H9 (cell line): ENCODE measurements around the gene MALT1. TPM values are rescaled to one million over a fixed set of nuclear protein-coding genes. Genes with fewer than 3 reads are reported as not detected.

Experiments used
- DNase-seq: peaks from one replicate; pipeline ENCODE4 v3.0.0-alpha.2; 2017
- H2AFZ ChIP-seq: one replicate; pipeline ENCODE4 v1.6.1; 2013; ENCODE audit warnings: mild to moderate bottlenecking, low read length, control low read depth, moderate library complexity
- H2AK5ac ChIP-seq: 2 replicates; pipeline ENCODE4 v1.6.1; 2013; ENCODE audit warnings: low read length, control low read depth, mixed read lengths; ENCODE audit not compliant: insufficient read length
- H2BK120ac ChIP-seq: one replicate; pipeline ENCODE4 v1.6.1; 2013; ENCODE audit warnings: low read depth, mild to moderate bottlenecking, low read length, control low read depth, inconsistent platforms; ENCODE audit not compliant: poor library complexity, severe bottlenecking
- H2BK12ac ChIP-seq: 2 replicates; pipeline ENCODE4 v1.6.1; 2013; ENCODE audit warnings: low read length, control low read depth, mixed read lengths, low read depth; ENCODE audit not compliant: insufficient read length
- H2BK15ac ChIP-seq: 2 replicates; pipeline ENCODE4 v1.6.1; 2013; ENCODE audit warnings: low read depth, low read length, control low read depth
- H2BK20ac ChIP-seq: one replicate; pipeline ENCODE4 v1.6.1; 2013; ENCODE audit warnings: low read depth, mild to moderate bottlenecking, low read length, control low read depth, inconsistent platforms; ENCODE audit not compliant: poor library complexity, severe bottlenecking
- H2BK5ac ChIP-seq: 2 replicates; pipeline ENCODE4 v1.6.1; 2013; ENCODE audit warnings: low read length, control low read depth, mixed read lengths; ENCODE audit not compliant: insufficient read length
- H3K14ac ChIP-seq: 2 replicates; pipeline ENCODE4 v1.6.1; 2013; ENCODE audit warnings: low read length, control low read depth; ENCODE audit not compliant: insufficient read depth
- H3K18ac ChIP-seq: 2 replicates; pipeline ENCODE4 v1.6.1; 2013; ENCODE audit warnings: low read depth, mild to moderate bottlenecking, mixed read lengths, low read length, control low read depth; ENCODE audit not compliant: insufficient read length
- H3K23ac ChIP-seq: 2 replicates; pipeline ENCODE4 v1.6.1; 2013; ENCODE audit warnings: low read length, control low read depth, mixed read lengths, low read depth; ENCODE audit not compliant: insufficient read length
- H3K23me2 ChIP-seq: 2 replicates; pipeline ENCODE4 v1.6.1; 2013; ENCODE audit warnings: low read depth, mild to moderate bottlenecking, mixed read lengths, low read length, control low read depth; ENCODE audit not compliant: insufficient read length, poor library complexity, severe bottlenecking
- H3K27ac ChIP-seq: 2 replicates; pipeline ENCODE4 v1.5.1; 2013; ENCODE audit warnings: low read length, control low read depth, mixed read lengths, low read depth; ENCODE audit not compliant: insufficient read length
- H3K27me3 ChIP-seq: 2 replicates; pipeline ENCODE4 v1.6.1; 2013; ENCODE audit warnings: low read length, control low read depth, inconsistent platforms; ENCODE audit not compliant: insufficient read depth
- H3K4ac ChIP-seq: 2 replicates; pipeline ENCODE4 v1.6.1; 2013; ENCODE audit warnings: low read depth, mild to moderate bottlenecking, control low read depth, inconsistent platforms, low read length, moderate library complexity
- H3K4me1 ChIP-seq: 2 replicates; pipeline ENCODE4 v1.6.1; 2013; ENCODE audit warnings: low read length, control low read depth, inconsistent platforms; ENCODE audit not compliant: insufficient read depth
- H3K4me2 ChIP-seq: 2 replicates; pipeline ENCODE4 v1.6.1; 2013; ENCODE audit warnings: low read length, control low read depth, mixed read lengths; ENCODE audit not compliant: insufficient read length, insufficient read depth
- H3K56ac ChIP-seq: 2 replicates; pipeline ENCODE4 v1.6.1; 2013; ENCODE audit warnings: low read depth, mild to moderate bottlenecking, mixed read lengths, low read length, control low read depth; ENCODE audit not compliant: insufficient read length
- H3K79me1 ChIP-seq: 2 replicates; pipeline ENCODE4 v1.6.1; 2013; ENCODE audit warnings: low read depth, mild to moderate bottlenecking, moderate library complexity, low read length, control low read depth, inconsistent platforms; ENCODE audit not compliant: insufficient read depth, poor library complexity, severe bottlenecking
- H3K79me2 ChIP-seq: 2 replicates; pipeline ENCODE4 v1.6.1; 2013; ENCODE audit warnings: low read length, control low read depth, inconsistent platforms; ENCODE audit not compliant: insufficient read depth
- H3K9ac ChIP-seq: 2 replicates; pipeline ENCODE4 v1.6.1; 2013; ENCODE audit warnings: low read length, control low read depth, mixed read lengths; ENCODE audit not compliant: insufficient read length; ENCODE audit errors: extremely low read depth
- H3K9me3 ChIP-seq: one replicate; pipeline ENCODE4 v1.6.1; 2013; ENCODE audit warnings: low read depth, low read length, inconsistent platforms; ENCODE audit not compliant: control insufficient read depth
- H3T11ph ChIP-seq: one replicate; pipeline ENCODE4 v1.6.1; 2013; ENCODE audit warnings: mild to moderate bottlenecking, low read length, control low read depth, inconsistent platforms
- H4K20me1 ChIP-seq: one replicate; pipeline ENCODE4 v1.6.1; 2013; ENCODE audit not compliant: control insufficient read depth, insufficient read length, insufficient read depth
- H4K5ac ChIP-seq: 2 replicates; pipeline ENCODE4 v1.6.1; 2013; ENCODE audit warnings: low read depth, mild to moderate bottlenecking, mixed read lengths, low read length, control low read depth; ENCODE audit not compliant: insufficient read length
- H4K8ac ChIP-seq: replicated peaks from 2 replicates; pipeline ENCODE4 v1.6.1; 2013; ENCODE audit warnings: low read length, control low read depth, mixed read lengths, low read depth; ENCODE audit not compliant: insufficient read length
- H4K91ac ChIP-seq: 2 replicates; pipeline ENCODE4 v1.6.1; 2013; ENCODE audit warnings: low read depth, mild to moderate bottlenecking, moderate library complexity, mixed read lengths, low read length, control low read depth; ENCODE audit not compliant: insufficient read length
- H3K27ac Mint-ChIP-seq, 3 experiments: 2 replicates in 2 of 3; 3 replicates in 1 of 3; pipeline ENCODE4 v1.8.0; 2020 to 2021; ENCODE audit warnings: mixed read lengths in 3 of 3, mild to moderate bottlenecking in 1 of 3, moderate library complexity in 1 of 3
- H3K27me3 Mint-ChIP-seq: 2 replicates; pipeline ENCODE4 v1.8.0; 2021; ENCODE audit warnings: low read depth, mild to moderate bottlenecking, moderate library complexity, mixed read lengths
- H3K36me3 Mint-ChIP-seq, 3 experiments: 2 replicates in 2 of 3; 3 replicates in 1 of 3; pipeline ENCODE4 v1.8.0; 2020 to 2021; ENCODE audit warnings: low read depth in 3 of 3, mixed read lengths in 3 of 3; ENCODE audit not compliant: insufficient read depth in 1 of 3
- H3K4me1 Mint-ChIP-seq, 2 experiments: 2 replicates each; pipeline ENCODE4 v1.8.0; 2020; ENCODE audit warnings: mixed read lengths in 2 of 2
- H3K4me3 Mint-ChIP-seq, 2 experiments: 2 replicates in 1 of 2; 3 replicates in 1 of 2; pipeline ENCODE4 v1.8.0; 2020 to 2021; ENCODE audit warnings: mild to moderate bottlenecking in 2 of 2, mixed read lengths in 2 of 2, moderate library complexity in 1 of 2
- H3K9me3 Mint-ChIP-seq, 2 experiments: 2 replicates in 1 of 2; 3 replicates in 1 of 2; pipeline ENCODE4 v1.8.0; 2020; ENCODE audit warnings: mild to moderate bottlenecking in 2 of 2, mixed read lengths in 2 of 2, moderate library complexity in 1 of 2
- CTCF ChIP-seq: fragments of 200-600 bp; sonication (generic); conservative IDR thresholded peaks from 3 replicates; pipeline ENCODE4 v1.8.0; 2021; ENCODE audit warnings: antibody characterized with exemption, mild to moderate bottlenecking
- WGBS: extraction: QIAGEN DNeasy Blood & Tissue Kit; methylation state at CpG from one replicate; pipeline ENCODE4 v1.1.7; 2013; ENCODE audit warnings: missing lambda C conversion rate, low lambda C conversion rate, mixed read lengths; ENCODE audit not compliant: insufficient read length; ENCODE audit errors: extremely low coverage; 5-methylcytosine and 5-hydroxymethylcytosine counted together
- total RNA-seq: library from RNA; stranded (reverse); gene quantifications from 2 replicates; pipeline ENCODE4 v1.2.1, GENCODE V29; 2021

The MALT1 gene
- total RNA-seq, 1 experiment from 2014 or later = 18.1 TPM

DNA sequence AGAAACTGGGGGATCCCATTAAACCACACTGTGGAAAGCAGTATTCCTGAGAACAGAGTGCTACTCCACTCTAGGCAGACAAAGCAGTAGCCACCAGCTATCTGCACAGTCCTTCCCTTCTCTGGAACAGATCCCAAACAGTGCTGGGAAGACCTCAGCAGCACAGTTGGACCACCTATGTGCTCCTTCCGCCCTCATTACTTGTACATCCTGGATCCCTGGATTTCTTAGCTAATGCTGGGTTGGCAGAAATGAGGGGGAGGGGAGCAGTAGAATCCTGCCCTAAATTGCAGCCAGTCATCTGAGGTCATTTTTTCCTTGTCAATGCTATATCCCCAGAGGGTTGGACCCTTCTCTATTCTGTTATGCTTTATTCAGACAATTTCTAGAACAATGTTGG lies 13.8 kb upstream of the MALT1 start:
- H3K27me3 Mint-ChIP-seq = no peaks in the 10 kb centered on the region
- Histone ChIP-seq H3K9me3 (no peaks in the 10 kb centered on the region), H3K23me2 (no peaks in the 10 kb centered on the region), H3K27ac (no peak overlapping the region), H2BK12ac (no peak overlapping the region), H3K9ac (no peak overlapping the region), H2BK5ac (no peak overlapping the region), H2BK120ac (no peak overlapping the region), H4K20me1 (no peaks in the 10 kb centered on the region), H4K5ac (no peak overlapping the region), H3K4me1 (no peaks in the 10 kb centered on the region), H3T11ph (no peak overlapping the region), H4K91ac (no peak overlapping the region), H2BK15ac (no peak overlapping the region), H3K79me1 (no peaks in the 10 kb centered on the region), H3K79me2 (no peaks in the 10 kb centered on the region), H3K56ac (no peak overlapping the region), H3K14ac (no peak overlapping the region), H3K23ac (no peak overlapping the region), H2AK5ac (no peak overlapping the region), H3K4me2 (no peak overlapping the region), H3K18ac (no peak overlapping the region), H2BK20ac (no peak overlapping the region), H3K27me3 (no peaks in the 10 kb centered on the region), H3K4ac (no peak overlapping the region), H4K8ac (no peak overlapping the region), H2AFZ (no peak overlapping the region)
- H3K36me3 Mint-ChIP-seq = peaks cover 0 to 2% (median 0%) of the 10 kb centered on the region in 3 experiments; a peak in 1 of 7 replicates
- H3K27ac Mint-ChIP-seq = no peak overlapping the region
- no peaks in the 10 kb centered on the region; a peak in 1 of 5 replicates for H3K9me3 Mint-ChIP-seq
- DNase-seq = no peak
- no peak overlapping the region for H3K4me3 Mint-ChIP-seq
- no peak for TF ChIP-seq CTCF
- H3K4me1 Mint-ChIP-seq = peaks cover 8 to 9% of the 10 kb centered on the region in 2 experiments; a peak in 1 of 4 replicates
- whole genome bisulfite sequencing = no CpG with 5 or more reads among the region's 1 CpG
